Natural killer cell (primary cell): ENCODE results near the gene NFE2. TPM values are rescaled to one million over a fixed set of nuclear protein-coding genes. Genes with fewer than 3 reads are reported as not detected.

ENCODE experiments used
- ATAC-seq, 3 donors: fragments of 150-1000 bp in 2 of 3; fragments of 200-7000 bp in 1 of 3; cut with Tn5 transposase; 1 replicate in 1 of 3; 2 replicates in 2 of 3; pipeline ENCODE4 v1.10.0; 2021; ENCODE audit warnings: mild to moderate bottlenecking in 2 of 3, moderate library complexity in 2 of 3
- DNase-seq, 2 donors: peaks; one replicate each; pipeline versions ENCODE4 v3.0.0 to v3.0.0-alpha.2; 2013 to 2021; ENCODE audit warnings: mixed read lengths in 1 of 2
- H3K27ac ChIP-seq: one replicate; pipeline ENCODE4 v1.5.1; 2013; ENCODE audit warnings: mild to moderate bottlenecking, low read length
- H3K27me3 ChIP-seq: one replicate; pipeline ENCODE4 v1.6.1; 2013; ENCODE audit warnings: low read length; ENCODE audit not compliant: control insufficient read depth, insufficient read depth
- H3K36me3 ChIP-seq: one replicate; pipeline ENCODE4 v1.6.1; 2013; ENCODE audit warnings: low read length; ENCODE audit not compliant: control insufficient read depth, insufficient read depth
- H3K4me1 ChIP-seq: one replicate; pipeline ENCODE4 v1.6.1; 2013; ENCODE audit warnings: low read length; ENCODE audit not compliant: control insufficient read depth, insufficient read depth
- H3K4me3 ChIP-seq: one replicate; pipeline ENCODE4 v1.5.1; 2013; ENCODE audit warnings: low read length
- H3K9me3 ChIP-seq: one replicate; pipeline ENCODE4 v1.6.1; 2013; ENCODE audit warnings: low read length; ENCODE audit not compliant: control insufficient read depth, insufficient read depth
- H3K27ac Mint-ChIP-seq, 2 donors: one replicate each; pipeline ENCODE4 v1.8.0; 2022; ENCODE audit warnings: mild to moderate bottlenecking in 2 of 2, mixed read lengths in 2 of 2, moderate library complexity in 1 of 2
- H3K27me3 Mint-ChIP-seq, 2 donors: one replicate each; pipeline ENCODE4 v1.8.0; 2022; ENCODE audit warnings: low read depth in 2 of 2, mixed read lengths in 2 of 2
- H3K36me3 Mint-ChIP-seq: one replicate; pipeline ENCODE4 v1.8.0; 2022; ENCODE audit warnings: mixed read lengths
- H3K4me1 Mint-ChIP-seq, 2 donors: one replicate each; pipeline ENCODE4 v1.8.0; 2022; ENCODE audit warnings: mixed read lengths in 2 of 2
- H3K4me3 Mint-ChIP-seq: one replicate; pipeline ENCODE4 v1.8.0; 2022; ENCODE audit warnings: mild to moderate bottlenecking, moderate library complexity, mixed read lengths
- H3K9me3 Mint-ChIP-seq, 2 donors: one replicate each; pipeline ENCODE4 v1.8.0; 2022; ENCODE audit warnings: mixed read lengths in 2 of 2
- CTCF ChIP-seq: fragments of 200-600 bp; IDR thresholded peaks from one replicate; pipeline ENCODE4 v1.8.0; 2022; ENCODE audit warnings: antibody characterized with exemption
- WGBS: methylation state at CpG from one replicate; pipeline ENCODE4 v1.1.7; 2013; ENCODE audit warnings: missing lambda C conversion rate; ENCODE audit not compliant: insufficient coverage; 5-methylcytosine and 5-hydroxymethylcytosine counted together
- intact Hi-C: fragments of 100-400 bp; cut with micrococcal nuclease; formaldehyde crosslinking; loops from one replicate; pipeline ENCODE4 v1.14.2; 2022
- total RNA-seq, 4 donors: library from RNA; stranded (reverse); fragments of 120-200 nt in 1 of 4; gene quantifications; one replicate each; pipeline versions ENCODE4 v1.2.3 to v1.2.4, GENCODE V29; 2013 to 2022

Gene NFE2
- total RNA-seq, 3 donors from 2014 or later (not counting 1 experiment from before 2014, with no cell fraction given), result 2.0 to 15.4 (median 2.0) TPM

DNA sequence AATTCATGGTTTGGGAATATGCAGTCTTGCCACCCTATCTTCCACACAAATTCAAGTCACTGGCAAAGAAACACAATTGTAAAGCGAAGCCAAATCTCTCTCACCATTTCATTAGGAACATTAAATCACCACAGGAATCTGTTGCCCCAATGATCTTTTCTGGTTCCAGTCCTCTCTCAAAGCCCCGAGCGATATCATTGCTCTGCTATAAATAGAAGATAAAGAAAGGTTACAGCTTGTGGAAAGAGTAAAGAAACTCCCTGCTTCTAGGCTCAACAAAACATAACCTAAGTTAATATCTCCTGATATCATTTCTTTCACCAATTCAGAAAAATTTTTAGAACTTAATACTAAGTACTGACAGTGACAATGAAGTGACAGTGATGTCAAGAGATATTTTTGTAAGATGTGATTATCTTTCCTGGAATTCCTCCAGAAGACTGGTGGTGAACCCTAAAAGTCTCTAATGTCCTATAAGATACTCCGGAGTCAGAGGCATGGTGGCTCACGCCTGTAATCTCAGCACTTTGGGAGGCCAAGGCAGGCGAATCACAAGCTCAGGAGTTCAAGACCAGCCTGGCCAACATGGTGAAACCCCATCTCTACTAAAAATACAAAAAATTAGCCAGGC, 54.7 kb downstream of the NFE2 start:
- Mint-ChIP-seq H3K27me3 (no peaks in the 10 kb centered on the region), H3K4me1 (no peaks in the 10 kb centered on the region), H3K4me3 (no peak overlapping the region), H3K27ac (no peak overlapping the region), H3K36me3 (peaks cover 12% of the 10 kb centered on the region), H3K9me3 (no peaks in the 10 kb centered on the region)
- Histone ChIP-seq H3K4me3 (no peak overlapping the region), H3K4me1 (no peaks in the 10 kb centered on the region), H3K27ac (no peak overlapping the region), H3K27me3 (no peaks in the 10 kb centered on the region), H3K9me3 (no peaks in the 10 kb centered on the region), H3K36me3 (peaks cover 27% of the 10 kb centered on the region)
- ATAC-seq (no peak), DNase-seq (no peak)
- 100% methylated on average over 4 of the region's 6 CpGs for WGBS
- no peak for TF ChIP-seq CTCF
- intact Hi-C loops, result no loop called here

Other genes starting within 250 kb of the NFE2 start
- 1 to 10 TPM in 2 of 3 donors, under 1 TPM in 1; 0.95 to 3.2 (median 1.8) TPM for gene HOXC4, start 247.2 kb downstream of the NFE2 start, total RNA-seq
- gene SMUG1, start 112.0 kb downstream of the NFE2 start, total RNA-seq, result 10 to 100 TPM; 10.8 to 15.6 (median 12.3) TPM
- 10 to 100 TPM; 30.8 to 42.3 (median 36.5) TPM for gene CBX5, start 20.9 kb downstream of the NFE2 start, total RNA-seq
- gene HNRNPA1, start 20.3 kb downstream of the NFE2 start, total RNA-seq, result 1,000 to 10,000 TPM; 1,172 to 1,525 (median 1,292) TPM
- gene COPZ1, start 24.1 kb upstream of the NFE2 start, total RNA-seq, result 10 to 100 TPM; 66.3 to 83.6 (median 79.7) TPM
- gene GPR84, start 63.5 kb upstream of the NFE2 start, total RNA-seq, result 1 to 10 TPM in 1 of 3 donors, under 1 TPM in 2; 0.45 to 4.9 (median 0.59) TPM
- 1 to 10 TPM; 5.4 to 9.8 (median 8.9) TPM for gene ZNF385A, start 83.7 kb upstream of the NFE2 start, total RNA-seq
- gene ITGA5, start 118.3 kb upstream of the NFE2 start, total RNA-seq, result 100 to 1,000 TPM; 177 to 232 (median 207) TPM
- 1 to 10 TPM; 3.2 to 4.2 (median 4.0) TPM for gene GTSF1, start 172.6 kb upstream of the NFE2 start, total RNA-seq
- gene NCKAP1L, start 196.7 kb upstream of the NFE2 start, total RNA-seq, result 100 to 1,000 TPM; 230 to 257 (median 236) TPM
- gene PDE1B, start 248.6 kb upstream of the NFE2 start, total RNA-seq, result 10 to 100 TPM; 11.8 to 15.0 (median 12.4) TPM